ENCODE results near the gene WDFY3.
"Not testable (repeated sequence)": the region's sequence is repeated elsewhere in the genome, so short reads cannot be mapped to it uniquely, and the experiment has no call there.

WDFY3 gene

DNA sequence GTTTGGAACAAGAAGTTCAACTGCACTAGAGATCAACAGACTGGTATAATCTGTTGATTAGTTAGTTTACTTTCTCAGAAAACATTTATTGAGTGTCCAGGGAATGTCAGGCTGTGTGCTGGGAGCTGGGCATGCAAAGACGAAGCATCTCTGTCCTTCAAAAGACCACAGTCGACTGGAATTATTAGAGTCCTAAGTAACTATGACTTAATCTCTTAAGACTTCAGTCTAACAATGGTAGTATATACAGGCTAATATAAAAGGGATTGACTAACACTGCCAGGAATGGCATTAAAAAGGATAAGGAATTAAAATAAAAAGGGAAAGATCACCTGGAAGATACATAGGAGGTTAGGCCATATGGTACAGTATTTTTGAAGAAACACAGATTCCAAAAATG, 128.7 kb downstream of the WDFY3 start:
- no peaks in the 10 kb centered on the region for H3K36me3 ChIP-seq (replicated peaks; ENCODE audit: low read depth, low read length)
- no peaks in the 10 kb centered on the region for H4K20me1 ChIP-seq (ENCODE audit: insufficient read depth, low read length)
- no peaks in the 10 kb centered on the region for H3K4me1 ChIP-seq (ENCODE audit: low read length)
- H3K79me2 ChIP-seq (ENCODE audit: low read length), result no peaks in the 10 kb centered on the region
- no peak for TF ChIP-seq CTCF (IDR thresholded peaks at IDR 0.05; ENCODE audit: low read depth, low read length)
- TF ChIP-seq EZH2phosphoT487 (IDR thresholded peaks at IDR 0.05; ENCODE audit: low read depth), result no peak
- no peak overlapping the region for H3K4me2 ChIP-seq (ENCODE audit: low read length)
- no peak overlapping the region for H2AFZ ChIP-seq (ENCODE audit: low read depth, low read length)
- no peaks in the 10 kb centered on the region for H3K9me3 ChIP-seq (ENCODE audit: insufficient read depth, low read length)
- no peak overlapping the region for H3K4me3 ChIP-seq (ENCODE audit: low read length)
- H3K9ac ChIP-seq (ENCODE audit: low read length), result no peak overlapping the region
- H3K27me3 ChIP-seq (ENCODE audit: low read depth, low read length), result no peaks in the 10 kb centered on the region
- no peak overlapping the region for H3K27ac ChIP-seq (ENCODE audit: low read length)

DNA sequence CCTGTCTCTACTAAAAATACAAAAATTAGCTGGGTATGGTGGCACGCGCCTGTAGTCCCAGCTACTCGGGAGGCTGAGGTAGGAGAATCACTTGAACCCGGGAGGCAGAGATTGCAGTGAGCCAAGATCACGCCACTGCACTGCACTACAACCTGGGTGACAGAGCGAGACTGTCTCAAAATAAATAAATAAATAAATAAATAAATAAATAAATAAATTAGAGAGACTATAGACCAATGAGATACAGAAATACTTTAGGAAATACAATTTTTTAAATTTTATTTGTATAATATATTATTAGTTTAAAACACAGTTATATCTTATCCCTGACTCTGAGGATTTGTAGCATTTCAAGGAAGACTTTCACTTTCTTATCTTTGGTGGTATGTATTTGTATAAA, 136.9 kb downstream of the WDFY3 start:
- H3K4me1 ChIP-seq (ENCODE audit: low read length); H3K4me3 ChIP-seq (ENCODE audit: low read length); H3K36me3 ChIP-seq (replicated peaks; ENCODE audit: low read depth, low read length); H3K9ac ChIP-seq (ENCODE audit: low read length); H3K27me3 ChIP-seq (ENCODE audit: low read depth, low read length); H3K9me3 ChIP-seq (ENCODE audit: insufficient read depth, low read length); H3K4me2 ChIP-seq (ENCODE audit: low read length); H3K27ac ChIP-seq (ENCODE audit: low read length); H4K20me1 ChIP-seq (ENCODE audit: insufficient read depth, low read length); H3K79me2 ChIP-seq (ENCODE audit: low read length); H2AFZ ChIP-seq (ENCODE audit: low read depth, low read length): not testable (repeated sequence)

GRCh38 chr4:84826681-84827080, 139.8 kb downstream of the WDFY3 start:
- no peak overlapping the region for H3K27ac ChIP-seq (ENCODE audit: low read length)

GRCh38 chr4:84825701-84826341, 140.7 kb downstream of the WDFY3 start:
- Histone ChIP-seq H3K36me3 (replicated peaks; ENCODE audit: low read depth, low read length) (no peaks in the 10 kb centered on the region), H3K9ac (ENCODE audit: low read length) (no peak overlapping the region), H3K9me3 (ENCODE audit: insufficient read depth, low read length) (no peaks in the 10 kb centered on the region), H3K4me2 (ENCODE audit: low read length) (no peak overlapping the region), H3K4me1 (ENCODE audit: low read length) (no peaks in the 10 kb centered on the region), H3K79me2 (ENCODE audit: low read length) (no peaks in the 10 kb centered on the region), H3K27me3 (ENCODE audit: low read depth, low read length) (no peaks in the 10 kb centered on the region), H4K20me1 (ENCODE audit: insufficient read depth, low read length) (no peaks in the 10 kb centered on the region), H2AFZ (ENCODE audit: low read depth, low read length) (no peak overlapping the region), H3K27ac (ENCODE audit: low read length) (no peak overlapping the region), H3K4me3 (ENCODE audit: low read length) (no peak overlapping the region)
- TF ChIP-seq CTCF (IDR thresholded peaks at IDR 0.05; ENCODE audit: low read depth, low read length), result no peak
- TF ChIP-seq EZH2phosphoT487 (IDR thresholded peaks at IDR 0.05; ENCODE audit: low read depth), result no peak

More at GRCh38 chr4:84826681-84827080, 139.8 kb downstream of the WDFY3 start:
- H3K9ac ChIP-seq (ENCODE audit: low read length), result no peak overlapping the region
- peaks cover 4% of the 10 kb centered on the region; the same call in 1 of the 2 replicates for H3K4me1 ChIP-seq (ENCODE audit: low read length)
- H3K79me2 ChIP-seq (ENCODE audit: low read length), result no peaks in the 10 kb centered on the region
- no peak overlapping the region for H3K4me3 ChIP-seq (ENCODE audit: low read length)
- H2AFZ ChIP-seq (ENCODE audit: low read depth, low read length), result no peak overlapping the region
- no peaks in the 10 kb centered on the region for H3K27me3 ChIP-seq (ENCODE audit: low read depth, low read length)
- no peak overlapping the region for H3K4me2 ChIP-seq (ENCODE audit: low read length)
- H4K20me1 ChIP-seq (ENCODE audit: insufficient read depth, low read length), result no peaks in the 10 kb centered on the region
- TF ChIP-seq CTCF (IDR thresholded peaks at IDR 0.05; ENCODE audit: low read depth, low read length), result no peak
- no peak for TF ChIP-seq EZH2phosphoT487 (IDR thresholded peaks at IDR 0.05; ENCODE audit: low read depth)
- H3K9me3 ChIP-seq (ENCODE audit: insufficient read depth, low read length), result no peaks in the 10 kb centered on the region
- H3K36me3 ChIP-seq (replicated peaks; ENCODE audit: low read depth, low read length), result no peaks in the 10 kb centered on the region

Measured in OCI-LY3 (cell line).